ENCODE data around the gene SSU72.
A peak's percentile ranks its signal among the peaks of the same experiment; 100 is the strongest.

SSU72 gene

GRCh38 chr1:1540090-1540817 is 34.4 kb downstream of the SSU72 start, which contains the start of gene TMEM240:
TSS of gene TMEM240 (minus strand) at chr1:1540624. CDS start at chr1:1540346, 278 bp downstream.
- TF ChIP-seq, protein P1, sequence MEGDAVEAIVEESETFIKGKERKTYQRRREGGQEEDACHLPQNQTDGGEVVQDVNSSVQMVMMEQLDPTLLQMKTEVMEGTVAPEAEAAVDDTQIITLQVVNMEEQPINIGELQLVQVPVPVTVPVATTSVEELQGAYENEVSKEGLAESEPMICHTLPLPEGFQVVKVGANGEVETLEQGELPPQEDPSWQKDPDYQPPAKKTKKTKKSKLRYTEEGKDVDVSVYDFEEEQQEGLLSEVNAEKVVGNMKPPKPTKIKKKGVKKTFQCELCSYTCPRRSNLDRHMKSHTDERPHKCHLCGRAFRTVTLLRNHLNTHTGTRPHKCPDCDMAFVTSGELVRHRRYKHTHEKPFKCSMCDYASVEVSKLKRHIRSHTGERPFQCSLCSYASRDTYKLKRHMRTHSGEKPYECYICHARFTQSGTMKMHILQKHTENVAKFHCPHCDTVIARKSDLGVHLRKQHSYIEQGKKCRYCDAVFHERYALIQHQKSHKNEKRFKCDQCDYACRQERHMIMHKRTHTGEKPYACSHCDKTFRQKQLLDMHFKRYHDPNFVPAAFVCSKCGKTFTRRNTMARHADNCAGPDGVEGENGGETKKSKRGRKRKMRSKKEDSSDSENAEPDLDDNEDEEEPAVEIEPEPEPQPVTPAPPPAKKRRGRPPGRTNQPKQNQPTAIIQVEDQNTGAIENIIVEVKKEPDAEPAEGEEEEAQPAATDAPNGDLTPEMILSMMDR (IDR thresholded peaks at IDR 0.05; ENCODE audit: low read depth, low read length), result no peak
- H3K4me3 ChIP-seq (ENCODE audit: low read depth, low read length), result peak within 1 kb of the TSS; percentile 51
- in situ Hi-C loops (cut with HindIII; ENCODE audit: low sequenced_read_pairs), result no loop called here
- peak; percentile 74 for DNase-seq (ENCODE audit: low read depth, low spot score)

- H3K4me3 ChIP-seq (ENCODE audit: low read depth, low read length), result peak overlapping the region; percentile 51
- DNase-seq (ENCODE audit: low read depth, low spot score), result peak; percentile 19
- TF ChIP-seq, protein P1 (IDR thresholded peaks at IDR 0.05; ENCODE audit: low read depth, low read length), result no peak
- in situ Hi-C loops (cut with HindIII; ENCODE audit: low sequenced_read_pairs), result no loop called here
These were observed 35.2 kb downstream of the SSU72 start for GRCh38 chr1:1539310-1540089.

DNA sequence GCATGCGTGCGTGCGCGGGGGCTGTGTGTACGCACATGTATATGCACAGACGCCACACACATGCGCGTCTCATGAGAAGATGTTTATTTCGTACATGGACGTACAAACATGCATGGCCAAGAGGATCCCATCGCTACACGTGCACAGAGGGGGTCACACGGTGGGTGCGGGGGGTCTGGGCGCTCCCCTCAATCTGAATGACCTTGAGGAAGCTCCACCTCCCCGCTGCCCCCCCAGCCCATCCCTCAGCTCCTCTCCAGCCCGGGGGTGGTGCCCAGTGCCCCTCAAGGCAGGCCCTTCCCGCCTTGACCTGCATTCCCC is 35.7 kb downstream of the SSU72 start:
- DNase-seq (ENCODE audit: low read depth, low spot score), result no peak

DNA sequence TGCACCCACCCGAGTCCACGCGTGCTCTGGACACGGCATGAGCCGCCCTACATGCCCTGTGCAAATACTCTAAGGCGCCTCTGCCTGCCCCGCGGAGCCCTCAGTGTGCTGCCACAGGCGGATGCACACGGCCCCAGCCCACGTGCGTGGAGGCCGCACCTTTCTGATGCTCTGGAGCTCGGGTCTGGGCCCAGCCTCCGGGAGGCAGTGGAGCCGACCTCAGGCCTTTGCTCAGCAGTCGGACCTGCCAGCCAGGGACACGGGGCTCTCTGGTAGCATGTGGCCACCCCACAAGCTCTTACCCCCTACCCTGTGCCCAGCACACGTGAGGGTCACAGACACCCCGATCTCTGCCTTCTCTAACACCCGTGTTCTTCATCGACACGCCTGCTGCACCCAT is 36.3 kb downstream of the SSU72 start:
- TF ChIP-seq, protein P1 (IDR thresholded peaks at IDR 0.05; ENCODE audit: low read depth, low read length), result no peak
- DNase-seq (ENCODE audit: low read depth, low spot score), result no peak
- in situ Hi-C loops (cut with HindIII; ENCODE audit: low sequenced_read_pairs), result no loop called here
- H3K4me3 ChIP-seq (ENCODE audit: low read depth, low read length), result no peak overlapping the region

More for the DNA sequence above, 35.7 kb downstream of the SSU72 start:
- in situ Hi-C loops (cut with HindIII; ENCODE audit: low sequenced_read_pairs), result no loop called here
- TF ChIP-seq, protein P1 (IDR thresholded peaks at IDR 0.05; ENCODE audit: low read depth, low read length), result no peak
- H3K4me3 ChIP-seq (ENCODE audit: low read depth, low read length), result peak overlapping the region; percentile 51

DNA sequence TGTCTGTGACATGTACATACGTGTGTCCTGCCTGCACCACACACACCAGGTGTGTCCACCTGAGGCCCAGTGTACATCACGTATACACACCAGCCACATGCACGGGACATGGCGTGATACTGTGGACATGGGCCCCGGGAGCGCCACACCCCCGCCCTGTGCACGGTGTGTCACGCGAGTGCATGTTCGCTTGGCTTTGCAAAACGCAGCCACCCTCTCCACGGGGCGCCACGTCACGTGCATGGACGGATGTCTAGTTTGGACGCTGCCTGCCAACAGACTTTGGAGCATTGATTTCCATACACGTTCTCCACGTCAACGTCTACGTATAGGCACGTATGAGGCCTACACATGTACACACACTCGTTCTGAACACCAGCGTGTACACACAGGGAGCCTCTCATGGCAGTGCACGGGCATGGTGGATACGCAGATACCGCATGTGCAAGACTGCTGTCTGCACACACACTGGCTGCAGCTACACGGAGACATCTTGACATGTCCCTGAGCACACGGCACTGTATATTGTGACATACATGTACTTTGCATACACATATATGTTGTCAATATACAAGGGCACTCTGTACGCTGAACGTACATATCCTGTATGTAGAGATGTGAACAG is 36.9 kb downstream of the SSU72 start:
- TF ChIP-seq, protein P1 (IDR thresholded peaks at IDR 0.05; ENCODE audit: low read depth, low read length), result no peak
- no peak overlapping the region for H3K4me3 ChIP-seq (ENCODE audit: low read depth, low read length)
- in situ Hi-C loops (cut with HindIII; ENCODE audit: low sequenced_read_pairs), result no loop called here
- DNase-seq (ENCODE audit: low read depth, low spot score), result no peak

GRCh38 chr1:1536938-1537546 is 37.6 kb downstream of the SSU72 start:
- no peak overlapping the region for H3K4me3 ChIP-seq (ENCODE audit: low read depth, low read length)
- TF ChIP-seq, protein P1 (IDR thresholded peaks at IDR 0.05; ENCODE audit: low read depth, low read length), result no peak
- DNase-seq (ENCODE audit: low read depth, low spot score), result no peak
- in situ Hi-C loops (cut with HindIII; ENCODE audit: low sequenced_read_pairs), result no loop called here

All from astrocyte of the spinal cord (primary cell).